ENCODE results near the gene LDLRAD3.
"Not testable (repeated sequence)": the region's sequence is repeated elsewhere in the genome, so short reads cannot be mapped to it uniquely, and the experiment has no call there.

Gene LDLRAD3

DNA sequence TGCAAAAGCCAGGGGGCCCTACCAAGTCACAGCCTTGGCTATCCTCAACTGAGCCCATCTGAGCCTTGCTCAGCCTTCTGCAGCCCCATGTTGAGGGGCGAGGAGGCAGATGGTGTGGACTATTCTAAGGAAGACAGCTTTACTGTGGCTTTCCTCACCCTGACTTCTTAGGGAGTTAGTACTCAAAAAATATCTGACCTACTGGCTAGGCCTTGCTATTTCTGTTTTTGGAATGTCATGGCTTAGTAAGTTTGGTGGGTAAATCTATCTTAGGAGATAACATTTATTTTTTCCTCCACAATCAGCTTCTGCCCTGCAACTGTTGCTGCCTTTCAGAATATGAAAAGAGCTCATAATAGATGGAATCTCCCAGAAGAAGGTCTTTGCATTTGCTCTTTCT, 80.9 kb downstream of the LDLRAD3 start:
- DNase-seq: no peak

GRCh38 chr11:36026315-36026968, 82.6 kb downstream of the LDLRAD3 start:
- DNase-seq: no peak

GRCh38 chr11:36027731-36028130, 83.9 kb downstream of the LDLRAD3 start:
- no peak for DNase-seq

GRCh38 chr11:36029616-36030015, 85.8 kb downstream of the LDLRAD3 start:
- DNase-seq: no peak

DNA sequence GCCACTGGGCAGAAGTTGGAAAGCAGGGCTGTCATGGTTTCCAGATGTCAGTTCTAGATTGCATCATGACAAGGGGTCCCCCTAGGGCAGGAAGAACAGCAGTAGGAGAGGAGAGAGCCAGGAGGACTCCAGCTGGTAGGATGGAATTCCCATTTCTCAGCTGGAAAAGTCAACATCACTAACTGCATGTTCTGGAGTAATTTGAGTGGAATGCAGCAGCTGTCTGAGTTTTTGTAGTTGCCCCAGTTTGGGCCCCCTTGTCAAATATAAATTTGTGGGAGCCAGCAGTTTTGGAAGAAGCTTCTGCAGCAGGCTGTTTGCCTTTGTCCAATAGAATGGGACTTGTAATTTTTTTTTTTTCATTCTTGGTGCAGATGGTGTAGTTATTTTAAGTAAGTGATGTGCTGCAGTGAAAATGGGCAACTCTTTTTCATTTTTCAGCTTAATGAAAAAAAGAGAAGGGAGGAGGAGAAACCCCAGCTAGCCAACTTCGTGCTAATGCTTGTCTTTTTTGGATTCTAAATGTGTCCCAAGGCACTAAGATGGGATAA, 86.9 kb downstream of the LDLRAD3 start:
- no peak for DNase-seq

DNA sequence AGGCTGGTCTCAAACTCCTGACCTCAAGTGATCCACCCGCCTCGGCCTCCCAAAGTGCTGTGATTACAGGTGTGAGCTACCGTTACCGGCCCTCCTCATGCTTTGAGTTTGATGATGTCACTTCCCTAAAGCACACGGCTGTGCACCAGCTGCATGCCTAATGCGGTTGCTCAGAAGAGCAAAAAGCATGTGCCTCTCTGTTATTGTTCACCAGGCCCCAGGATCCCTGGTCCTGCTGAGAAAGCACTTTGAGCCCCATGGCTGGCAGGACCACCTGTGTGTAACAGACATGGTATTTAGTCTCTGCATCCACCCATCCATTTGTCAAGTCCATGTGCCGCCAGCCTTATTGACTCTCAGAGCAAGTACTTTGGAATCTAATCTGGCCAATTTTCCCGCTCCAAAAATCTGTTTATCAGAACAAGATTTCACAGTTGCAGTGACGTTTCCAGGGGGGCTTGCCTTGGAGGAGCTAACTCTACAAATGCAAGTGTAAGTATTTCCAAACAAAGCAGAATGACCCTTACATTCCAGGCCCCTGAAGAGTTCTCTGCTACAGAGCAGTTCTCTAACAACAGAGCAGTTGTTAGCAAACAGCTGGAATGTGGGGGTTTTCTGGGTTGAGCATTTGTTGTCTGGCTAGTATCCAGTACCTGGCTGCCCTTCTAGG, 89.4 kb downstream of the LDLRAD3 start:
- DNase-seq: no peak

DNA sequence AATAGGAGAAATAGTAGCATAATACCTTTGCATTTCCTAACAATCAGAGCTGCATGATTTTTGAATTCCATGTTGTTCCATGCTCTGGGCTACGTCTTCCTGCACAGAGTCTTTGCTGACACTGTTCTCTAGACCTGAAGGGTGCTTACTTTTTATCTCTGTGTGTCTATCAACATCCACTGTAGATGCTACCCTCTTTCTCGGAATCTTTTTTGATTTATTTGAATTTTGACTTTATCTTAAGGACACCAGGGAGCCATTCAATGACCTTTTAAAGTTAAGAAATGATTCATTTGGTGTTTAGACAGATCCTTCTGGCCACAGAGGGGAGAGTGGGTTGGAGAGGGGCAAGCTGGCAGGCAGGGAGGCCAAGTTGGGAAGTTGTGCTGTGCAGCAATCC, 90.1 kb downstream of the LDLRAD3 start:
- DNase-seq: no peak

- DNase-seq: no peak
Observed at GRCh38 chr11:36034551-36035331, 90.9 kb downstream of the LDLRAD3 start.

GRCh38 chr11:36035454-36035853, 91.6 kb downstream of the LDLRAD3 start:
- no peak for DNase-seq

DNA sequence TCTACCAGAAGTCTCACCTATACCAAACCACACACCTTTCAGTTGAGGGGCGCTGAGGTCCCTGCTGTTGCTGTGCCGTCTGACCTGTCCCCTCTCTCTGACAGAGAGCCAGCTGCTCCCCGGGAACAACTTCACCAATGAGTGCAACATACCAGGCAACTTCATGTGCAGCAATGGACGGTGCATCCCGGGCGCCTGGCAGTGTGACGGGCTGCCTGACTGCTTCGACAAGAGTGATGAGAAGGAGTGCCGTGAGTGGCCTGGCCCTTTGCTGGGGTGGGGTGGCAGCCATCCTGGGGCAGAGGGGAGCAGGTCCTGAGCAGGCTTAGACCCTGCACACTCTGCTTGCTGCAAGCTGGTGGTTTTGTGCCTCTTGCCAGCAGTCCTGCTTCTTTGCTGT, 92.1 kb downstream of the LDLRAD3 start:
- no peak for DNase-seq

GRCh38 chr11:36037031-36037430, 93.2 kb downstream of the LDLRAD3 start:
- no peak for DNase-seq

GRCh38 chr11:36038541-36038940, 94.7 kb downstream of the LDLRAD3 start:
- no peak for DNase-seq

- DNase-seq: no peak
Observed at GRCh38 chr11:36039471-36039870, 95.6 kb downstream of the LDLRAD3 start.

GRCh38 chr11:36041988-36042611, 98.2 kb downstream of the LDLRAD3 start:
- no peak for DNase-seq

DNA sequence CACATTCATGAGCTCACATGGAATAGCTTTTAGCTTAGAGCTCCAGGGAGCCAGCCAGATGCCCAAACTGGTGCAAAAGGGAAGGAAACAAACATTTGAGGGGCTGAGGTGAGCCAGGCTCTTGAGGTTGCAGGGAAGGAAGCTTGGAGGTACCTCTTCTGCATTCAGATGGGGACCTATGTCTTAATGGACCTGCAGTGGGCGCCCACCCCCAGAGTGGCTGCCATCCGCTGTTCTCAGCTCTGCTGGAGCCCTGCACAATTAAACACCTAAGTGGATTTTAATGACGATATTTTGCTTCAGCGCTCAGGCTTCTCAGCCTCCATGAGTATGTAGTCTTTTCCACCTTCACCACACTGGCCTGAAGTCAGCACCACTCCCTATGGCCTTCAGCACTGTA, 100.8 kb downstream of the LDLRAD3 start:
- DNase-seq: no peak

DNA sequence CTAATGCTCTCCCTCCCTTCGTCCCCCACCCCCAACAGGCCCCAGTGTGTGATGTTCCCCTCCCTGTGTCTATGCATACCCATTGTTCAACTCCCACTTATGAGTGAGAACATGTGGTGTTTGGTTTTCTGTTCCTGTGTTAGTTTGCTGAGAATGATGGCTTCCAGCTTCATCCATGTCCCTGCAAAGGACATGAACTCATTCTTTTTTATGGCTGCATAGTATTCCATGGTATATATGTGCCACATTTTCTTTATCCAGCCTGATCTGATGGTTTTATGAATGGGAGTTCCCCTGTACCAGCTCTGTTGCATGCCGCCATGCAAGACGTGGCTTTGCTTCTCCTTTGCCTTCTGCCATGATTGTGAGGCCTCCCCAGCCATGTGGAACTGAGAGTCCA, 102.1 kb downstream of the LDLRAD3 start:
- not testable (repeated sequence) for DNase-seq

DNA sequence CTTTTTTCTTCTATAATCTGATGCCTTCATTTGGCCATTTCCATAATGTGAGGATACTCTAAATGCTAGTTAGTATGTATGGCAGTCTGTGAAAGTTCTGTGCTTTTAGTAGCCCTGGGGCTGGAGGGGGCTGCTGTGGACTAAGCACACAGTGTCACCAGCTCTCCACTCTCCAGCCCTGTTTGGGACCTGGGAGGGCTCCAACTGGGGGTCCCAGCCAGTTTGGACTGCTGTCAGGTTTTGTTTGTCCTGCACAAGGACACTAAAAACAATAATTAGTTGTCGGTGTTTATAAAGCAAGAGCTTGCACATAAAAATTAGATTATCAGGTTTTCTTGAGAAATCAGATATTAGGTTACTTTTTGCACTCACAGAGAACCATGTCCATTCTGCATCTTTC, 103.1 kb downstream of the LDLRAD3 start:
- no peak for DNase-seq

GRCh38 chr11:36047344-36047743, 103.5 kb downstream of the LDLRAD3 start:
- no peak for DNase-seq

- DNase-seq: no peak
Observed at GRCh38 chr11:36048496-36049247, 104.8 kb downstream of the LDLRAD3 start.

DNA sequence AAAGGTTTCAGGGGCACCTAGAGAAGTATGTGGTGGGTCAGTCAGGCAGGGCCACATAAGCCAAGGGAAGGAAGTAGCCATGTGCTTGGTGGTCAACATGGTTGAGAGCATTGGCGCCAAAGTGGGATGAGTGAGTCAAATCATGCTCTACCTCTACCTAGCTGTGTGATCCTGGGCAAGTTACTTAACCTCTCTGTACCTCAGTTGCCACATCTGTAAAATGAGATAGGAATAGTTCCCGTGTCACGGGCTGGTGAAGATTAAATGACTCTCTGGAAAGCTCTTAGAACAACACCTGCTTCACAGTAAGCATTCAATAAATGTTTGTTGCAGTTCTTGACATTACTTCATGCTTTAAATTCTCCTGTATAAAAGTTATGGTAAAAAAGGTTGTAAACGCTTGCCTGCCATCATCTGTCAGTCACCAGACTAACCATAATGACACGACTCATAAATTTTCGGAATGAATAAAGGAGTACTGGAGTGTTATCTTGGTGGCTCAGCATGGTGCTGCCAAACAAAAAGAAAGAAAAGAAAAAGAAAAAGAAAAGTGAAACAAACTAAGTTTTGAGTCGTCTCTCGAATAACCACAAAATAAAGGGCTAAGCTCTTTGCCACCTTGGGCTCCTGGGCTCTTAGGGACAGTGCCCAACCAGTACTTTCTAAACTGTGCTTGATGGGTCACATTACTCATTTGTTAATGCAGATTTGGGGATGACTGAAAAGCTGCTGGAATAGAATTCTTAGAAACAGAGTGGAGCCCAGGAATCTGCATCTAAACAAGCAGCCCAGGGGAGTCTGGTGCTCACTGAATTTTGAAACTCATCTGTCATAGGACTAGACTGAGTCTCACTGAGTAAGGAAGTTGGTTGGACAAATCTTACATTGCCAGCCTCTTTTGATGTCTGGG, 107.6 kb downstream of the LDLRAD3 start:
- DNase-seq: no peak

DNA sequence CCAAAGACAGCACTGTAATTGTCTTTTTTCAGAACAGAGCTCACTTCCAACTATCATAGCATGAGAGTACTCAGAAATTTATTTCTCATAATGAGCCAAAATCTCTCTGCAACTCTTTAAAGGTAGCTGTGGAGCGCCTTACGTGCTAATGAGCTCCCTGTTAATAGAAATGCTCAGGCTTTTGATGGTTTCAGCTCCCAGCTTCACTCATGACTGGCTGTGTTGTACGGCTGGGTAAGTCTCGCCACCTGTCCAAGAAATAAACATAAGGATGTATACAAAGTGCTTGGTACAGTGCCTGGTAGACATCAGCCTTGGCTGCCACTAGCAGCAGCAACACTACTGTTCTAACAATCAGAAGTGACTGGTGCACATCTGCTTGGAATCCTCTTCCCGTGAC, 109.4 kb downstream of the LDLRAD3 start:
- DNase-seq: no peak
